Suppressor macrophage treated with lipopolysaccharide for 1 hour (primary cell): ENCODE data around the gene CLBA1.

ENCODE experiments used
- DNase-seq, 3 donors: peaks; one replicate each; pipeline ENCODE4 v3.0.0-alpha.2; 2020 to 2022

The CLBA1 gene

GRCh38 chr14:104970231-104971068 is 15.1 kb upstream of the CLBA1 start:
- DNase-seq = peak; percentile 26 to 49 (median 46)

GRCh38 chr14:104971447-104972240 is 13.9 kb upstream of the CLBA1 start:
- no peak for DNase-seq

DNA sequence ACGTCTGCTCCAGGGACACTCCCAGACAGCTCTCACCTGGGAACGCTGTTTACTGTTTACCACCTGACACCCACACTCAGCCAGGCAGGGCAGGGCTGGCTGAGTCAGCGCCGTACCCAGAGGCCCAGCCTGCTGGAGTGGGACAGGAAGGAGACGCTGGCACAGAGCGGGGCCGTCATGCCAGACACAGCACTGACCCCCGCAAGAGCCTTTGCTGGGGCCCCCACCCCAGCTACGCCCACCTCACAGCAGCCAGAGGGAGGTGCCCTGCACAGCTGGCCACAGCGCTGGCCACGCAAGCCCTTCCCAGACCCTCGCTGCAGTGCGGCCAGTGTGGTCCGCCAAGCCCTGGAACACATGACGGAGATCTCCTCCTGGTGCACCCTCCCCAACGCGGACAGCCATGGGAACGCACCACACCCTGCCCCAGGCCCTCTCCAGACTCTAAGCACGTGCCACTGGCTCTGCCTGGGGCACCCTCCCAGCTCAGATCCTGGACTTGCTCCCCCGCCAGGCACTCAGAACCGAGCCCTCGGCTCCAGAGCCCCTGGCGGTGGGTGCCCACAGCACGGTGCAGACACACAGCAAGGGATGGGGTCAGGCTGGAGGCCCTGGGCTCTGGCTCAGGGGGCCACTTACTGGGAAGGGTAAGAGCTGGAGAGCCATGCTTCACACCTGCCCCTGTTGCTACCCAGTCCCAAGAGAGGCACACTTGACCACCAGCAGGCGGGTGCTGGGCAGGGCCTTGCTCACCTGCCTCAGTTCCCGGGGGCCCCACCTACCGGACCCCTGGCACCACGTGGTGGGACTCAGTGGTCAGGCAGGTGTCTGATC is 13.1 kb upstream of the CLBA1 start:
- DNase-seq = no peak

DNA sequence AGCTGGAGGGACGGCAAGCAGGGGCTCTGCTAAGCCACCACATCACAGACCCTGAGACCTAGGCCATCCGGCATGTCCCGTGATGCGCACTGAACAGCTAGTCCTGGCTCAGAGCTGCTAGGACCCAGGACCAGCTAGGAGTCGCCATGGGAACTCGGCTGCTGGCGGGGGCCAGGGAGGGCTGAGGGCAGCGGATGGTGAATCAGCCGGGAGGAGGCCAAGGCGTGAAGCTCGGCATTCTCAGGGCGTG is 12.5 kb upstream of the CLBA1 start:
- DNase-seq = no peak

GRCh38 chr14:104973385-104974145 is 12.0 kb upstream of the CLBA1 start:
- DNase-seq = no peak

- no peak for DNase-seq
Measured at GRCh38 chr14:104974146-104974541, 11.4 kb upstream of the CLBA1 start.

DNA sequence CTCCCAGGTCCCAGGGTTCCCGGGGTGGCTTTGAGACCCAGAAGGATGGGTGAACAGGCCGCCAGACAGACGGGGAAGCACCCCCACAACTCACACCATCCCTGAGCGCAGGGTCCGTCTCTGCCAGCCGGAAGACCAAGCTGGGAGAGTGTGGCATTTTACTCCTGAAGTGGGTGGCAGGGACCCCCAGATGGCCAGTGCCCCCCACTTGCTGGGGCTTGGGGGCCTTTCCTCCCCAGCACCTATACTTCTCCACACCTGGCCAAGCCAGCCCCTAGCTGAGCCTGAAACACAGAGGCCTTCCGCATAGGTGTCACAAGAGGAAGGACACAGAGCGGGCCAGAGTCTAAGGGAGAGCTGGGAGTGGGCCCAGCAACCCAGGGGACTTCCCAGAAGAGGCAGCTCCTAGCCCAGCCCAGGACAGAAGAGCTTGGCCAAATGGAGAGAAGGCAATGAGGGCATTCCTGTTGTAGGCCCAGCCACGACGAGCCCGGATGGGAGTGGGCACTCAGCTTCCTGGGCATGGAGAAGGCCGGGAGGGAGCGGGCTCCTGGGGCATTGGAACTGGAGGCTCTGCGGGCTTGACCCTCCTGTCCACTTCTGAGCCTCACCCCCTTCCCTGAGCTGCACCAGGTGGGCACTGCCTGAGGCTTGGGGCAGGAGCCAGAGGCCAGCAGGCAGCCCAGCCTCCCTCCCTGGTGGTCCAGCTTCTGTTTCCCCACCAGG is 10.8 kb upstream of the CLBA1 start:
- DNase-seq = no peak

DNA sequence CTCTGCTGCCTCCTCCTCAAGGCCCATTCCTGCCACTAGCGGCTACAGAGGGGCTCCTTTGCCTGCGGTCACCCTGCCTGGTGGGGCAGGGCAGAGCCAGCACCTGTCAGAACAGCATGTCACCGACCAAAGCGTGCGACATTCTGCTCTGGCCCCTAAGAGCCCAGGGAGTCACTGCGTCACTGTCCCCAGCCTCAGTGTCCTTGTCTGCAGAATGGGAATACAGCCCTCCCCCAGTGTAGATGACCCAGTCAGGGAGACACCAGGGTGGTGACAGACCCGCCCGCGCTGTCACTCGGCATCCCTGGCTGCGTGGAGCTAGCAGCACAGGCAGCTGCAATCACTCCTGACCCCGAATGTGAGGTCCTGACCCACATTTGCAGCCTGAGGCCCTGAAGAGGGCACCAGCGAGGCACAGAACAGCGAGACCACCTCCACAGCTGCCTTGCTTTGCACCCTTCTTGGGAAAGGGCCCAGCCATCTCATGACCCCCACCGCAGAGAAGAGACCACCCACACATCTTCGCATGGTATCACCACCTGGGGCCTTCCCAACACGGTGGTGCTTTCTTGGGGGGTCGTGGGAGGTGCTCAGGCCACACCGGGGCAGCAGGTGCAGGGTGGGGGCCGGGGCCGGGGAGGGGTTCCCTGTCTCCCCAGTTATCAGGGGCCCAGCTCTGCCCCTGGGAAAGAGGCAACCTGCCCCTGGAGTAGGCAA is 9.9 kb upstream of the CLBA1 start:
- DNase-seq = peak; percentile 28 to 43 (median 38)

GRCh38 chr14:104976198-104977007 is 9.2 kb upstream of the CLBA1 start:
- DNase-seq = peak; percentile 85 to 93 (median 91)

DNA sequence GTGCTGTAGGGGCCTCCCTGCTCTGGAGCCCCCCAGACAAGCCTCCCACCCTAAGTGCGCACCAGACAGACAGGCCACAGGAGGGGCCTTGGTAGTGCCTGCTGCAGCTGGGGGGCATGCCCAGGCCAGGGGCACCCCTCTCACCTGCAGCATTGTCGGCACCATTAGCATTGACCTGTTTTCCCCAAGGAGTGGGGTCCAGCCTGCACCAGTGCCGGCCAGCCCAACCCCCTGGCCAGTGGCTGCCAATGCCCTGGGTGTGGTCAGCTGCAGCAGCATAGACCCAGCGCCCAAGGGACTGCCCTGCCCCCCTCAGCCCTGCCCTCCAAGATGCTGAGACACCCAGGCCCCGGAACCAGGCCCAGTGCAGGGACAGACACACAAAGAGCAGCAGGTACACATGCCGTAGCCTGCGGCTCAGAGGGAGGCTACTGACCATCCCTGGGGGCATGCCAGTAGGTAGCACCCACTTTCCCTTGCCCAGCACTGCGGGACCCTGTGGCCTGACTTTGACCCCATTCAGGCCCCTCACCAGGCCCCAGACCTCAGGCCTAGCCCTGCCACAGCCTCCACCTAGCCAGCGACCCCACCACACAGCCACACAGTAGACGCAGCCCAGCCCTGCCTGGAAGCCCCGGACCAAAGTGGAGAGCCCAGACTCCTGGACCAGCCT is 8.4 kb upstream of the CLBA1 start:
- no peak for DNase-seq

- DNase-seq = peak; percentile 87 to 95 (median 90)
Measured at GRCh38 chr14:104977681-104978653, 7.6 kb upstream of the CLBA1 start, which contains the start of gene AHNAK2. TSS of gene AHNAK2 (minus strand) at chr14:104978374. CDS start at chr14:104978237, 137 bp downstream.

- no peak for DNase-seq
Measured at GRCh38 chr14:104978746-104979691, 6.6 kb upstream of the CLBA1 start.

DNA sequence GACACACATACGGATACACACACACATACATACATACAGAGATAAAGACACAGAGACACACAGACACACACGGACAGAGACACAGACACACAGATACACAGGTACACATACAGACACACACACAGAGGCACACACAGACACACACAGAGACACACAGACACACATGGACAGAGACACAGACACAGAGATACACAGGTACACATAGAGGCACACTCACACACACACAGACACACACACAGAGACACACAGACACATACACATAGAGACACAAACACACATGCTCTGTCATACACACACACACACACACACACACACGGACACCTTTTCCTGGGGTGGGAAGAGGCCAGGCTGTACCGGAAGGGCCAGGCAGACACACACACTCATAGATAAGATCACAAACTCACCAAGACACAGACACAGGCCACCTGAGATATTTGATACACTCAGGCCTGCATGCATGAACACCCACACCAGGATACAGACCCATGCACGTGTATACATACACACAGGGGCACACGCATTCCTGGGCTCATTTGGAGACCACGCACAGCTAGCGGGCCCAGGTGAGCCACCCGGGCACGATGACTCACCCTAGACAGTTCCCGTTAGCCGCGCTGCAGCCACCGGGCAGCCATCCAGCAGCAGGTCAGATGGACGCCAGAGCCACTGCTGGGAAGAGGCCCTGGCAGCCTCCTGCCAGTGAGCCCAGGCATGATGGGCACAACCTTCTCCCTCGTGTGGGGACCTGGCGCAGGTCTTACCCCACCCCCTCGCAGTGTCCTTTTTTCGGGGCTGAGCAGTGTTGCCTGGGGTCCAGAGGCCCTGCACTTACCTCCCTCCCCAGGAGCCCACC is 5.6 kb upstream of the CLBA1 start:
- DNase-seq = no peak

- DNase-seq = no peak
Measured at GRCh38 chr14:104980611-104981531, 4.7 kb upstream of the CLBA1 start.
